ENCODE data around the gene MXD1. TPM values are rescaled to one million over a fixed set of nuclear protein-coding genes. Genes with fewer than 3 reads are reported as not detected.

The MXD1 gene
- total RNA-seq, 1 donor from 2014 or later: 10.1 TPM

DNA sequence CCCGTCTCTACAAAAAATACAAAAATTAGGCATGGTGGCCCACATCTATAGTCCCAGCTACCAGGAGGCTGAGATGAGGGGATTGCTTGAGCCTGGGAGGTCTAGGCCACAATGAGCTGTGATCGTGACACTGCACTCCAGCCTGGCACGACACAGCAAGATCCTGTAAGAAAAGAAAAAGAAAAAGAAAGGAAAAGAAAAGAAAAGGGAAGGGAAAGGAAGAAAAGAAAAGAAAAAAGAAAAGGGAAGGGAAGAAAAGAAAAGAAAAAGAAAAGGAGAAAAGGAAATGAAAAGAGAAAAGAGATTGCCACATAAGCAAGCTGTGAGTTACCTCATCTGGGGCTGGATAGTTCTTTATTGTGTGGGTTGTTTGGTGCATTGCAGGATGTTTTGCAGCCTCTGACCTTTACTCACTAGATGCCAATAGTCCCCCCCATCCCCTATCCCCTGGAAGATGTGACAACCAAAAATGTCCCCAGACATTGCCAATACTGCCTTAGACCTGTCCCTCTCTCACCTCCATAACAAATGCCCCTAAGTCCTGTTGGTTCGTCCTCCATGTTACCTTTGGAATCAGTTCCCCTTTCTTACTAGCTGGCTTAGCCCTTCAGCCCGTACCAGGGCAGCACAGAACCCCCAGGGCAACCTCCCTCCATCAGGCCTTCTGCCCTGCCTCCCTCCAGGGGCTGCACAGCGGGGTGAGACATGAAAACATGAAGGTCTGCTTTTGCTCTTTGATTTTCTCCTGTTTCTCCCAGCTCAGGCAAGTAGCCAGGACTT, 37.6 kb downstream of the MXD1 start:
- no peak for DNase-seq (ENCODE audit: low spot score)

DNA sequence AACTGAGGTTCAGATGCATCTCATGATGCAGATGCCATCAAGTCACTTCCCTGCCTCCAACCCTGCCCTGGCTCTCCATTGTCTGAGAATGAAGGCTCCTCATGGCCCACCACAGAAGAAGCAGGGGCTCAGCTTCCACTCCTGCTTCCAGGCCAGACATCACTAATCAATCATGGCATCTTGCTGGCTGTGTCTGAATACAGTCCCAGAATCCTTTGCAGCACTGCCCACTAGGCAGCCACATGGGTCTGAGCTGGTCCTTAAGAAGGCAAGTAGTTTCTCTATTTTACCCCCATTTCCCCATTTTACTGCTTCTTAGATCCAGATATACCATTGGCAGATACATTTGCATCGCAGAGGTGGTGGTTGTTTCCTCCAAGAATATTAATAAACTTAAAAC, 39.2 kb downstream of the MXD1 start:
- no peak for DNase-seq (ENCODE audit: low spot score)

DNA sequence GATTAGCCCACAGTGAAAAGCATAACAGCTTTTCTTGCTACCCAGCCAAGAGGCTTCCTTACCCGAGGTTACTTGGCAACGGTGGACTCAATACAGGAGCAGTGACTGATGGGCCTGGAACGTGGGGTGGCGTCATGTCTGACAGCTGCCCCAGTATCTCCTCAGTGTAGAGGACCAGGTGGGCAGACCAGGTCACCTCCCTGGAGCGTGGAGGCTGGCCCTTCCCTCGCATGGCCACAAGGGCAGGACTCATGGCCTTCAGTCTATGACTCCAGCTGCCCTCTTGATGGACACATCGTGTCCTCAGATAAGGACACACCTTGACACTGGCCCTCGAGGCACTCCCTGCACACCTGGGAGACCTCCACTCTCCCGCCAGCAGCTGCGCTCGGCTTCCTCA, 40.1 kb downstream of the MXD1 start:
- no peak for DNase-seq (ENCODE audit: low spot score)

DNA sequence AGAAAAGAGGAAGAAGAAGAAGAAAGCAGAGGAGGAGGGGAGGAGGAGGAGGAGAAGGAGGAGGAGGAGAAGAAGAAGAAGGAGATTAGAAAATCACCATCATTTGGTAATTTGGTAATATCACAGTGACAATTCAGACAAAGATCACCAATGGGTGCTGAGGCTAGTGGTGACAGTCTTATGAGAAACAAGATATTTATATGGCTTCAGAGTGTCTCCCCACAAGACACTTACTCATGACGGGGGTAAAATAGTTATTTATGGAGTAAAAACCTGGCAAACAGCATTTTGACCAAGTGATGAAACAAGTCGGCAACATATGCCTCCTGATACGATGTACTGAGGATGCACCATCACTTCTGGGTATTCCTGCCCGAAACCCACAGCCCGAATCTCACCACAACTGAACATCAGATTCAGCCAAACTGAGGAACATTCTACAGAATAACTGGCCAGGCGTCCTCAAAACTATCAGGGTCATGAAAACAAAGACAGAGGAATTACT, 41.6 kb downstream of the MXD1 start:
- DNase-seq (ENCODE audit: low spot score): no peak

DNA sequence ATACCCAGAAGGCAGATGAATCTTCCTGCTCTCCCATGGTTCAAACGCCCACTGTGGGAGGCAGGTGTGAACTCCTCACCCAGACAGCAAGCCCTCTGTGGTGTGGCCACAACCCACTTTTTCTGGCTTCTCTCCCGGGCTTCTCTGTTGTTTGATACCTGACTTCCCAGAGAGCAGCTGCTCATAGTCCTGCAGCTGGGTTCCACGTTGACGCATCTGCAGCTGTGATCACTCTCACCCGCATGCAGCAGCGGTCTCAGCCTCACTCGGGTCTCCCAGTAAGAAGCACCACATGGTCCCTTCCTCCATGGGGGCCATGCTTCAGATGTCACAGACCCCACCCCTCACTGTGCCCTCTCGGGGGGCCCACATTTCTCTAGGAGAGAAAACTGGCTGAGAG, 43.1 kb downstream of the MXD1 start:
- no peak for DNase-seq (ENCODE audit: low spot score)

DNA sequence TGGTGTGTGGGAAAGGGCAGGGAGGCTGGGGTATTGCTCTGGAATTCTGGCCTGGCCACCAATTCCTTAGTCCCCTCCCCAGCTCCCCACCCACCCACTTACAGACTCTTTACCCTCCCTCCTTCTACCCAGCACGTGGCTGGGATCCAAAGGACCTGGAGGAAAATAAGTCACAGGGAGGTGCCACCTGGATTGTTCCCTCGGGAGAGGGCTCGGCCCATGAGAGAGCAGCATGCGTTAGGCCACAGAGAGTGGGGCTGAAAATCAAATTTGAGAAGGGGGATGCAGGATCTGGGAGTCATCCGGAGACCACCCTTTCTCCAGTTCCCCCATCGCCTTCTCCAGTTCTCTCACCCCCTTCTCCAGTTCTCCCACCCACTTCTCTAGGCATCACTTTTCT, 43.6 kb downstream of the MXD1 start:
- no peak for DNase-seq (ENCODE audit: low spot score)

DNA sequence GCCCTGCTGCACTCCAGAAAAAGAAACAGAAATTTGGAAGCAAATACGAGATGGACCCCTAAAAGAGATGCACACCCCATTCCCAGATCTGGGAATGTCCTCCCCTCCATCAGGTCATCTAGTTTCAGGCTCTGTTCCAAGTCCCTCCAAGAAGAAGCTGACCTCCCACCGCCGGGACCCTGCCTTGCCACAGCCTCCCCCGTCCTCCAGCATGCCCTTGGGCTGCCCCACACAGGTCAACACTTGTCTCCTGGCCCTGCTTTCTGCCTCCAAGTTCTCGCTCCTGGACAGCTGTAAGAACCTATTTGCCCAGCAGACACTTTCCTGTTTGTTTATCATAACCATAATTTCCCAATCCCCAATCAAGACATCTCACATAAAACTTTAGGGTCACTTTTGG, 44.5 kb downstream of the MXD1 start:
- no peak for DNase-seq (ENCODE audit: low spot score)

DNA sequence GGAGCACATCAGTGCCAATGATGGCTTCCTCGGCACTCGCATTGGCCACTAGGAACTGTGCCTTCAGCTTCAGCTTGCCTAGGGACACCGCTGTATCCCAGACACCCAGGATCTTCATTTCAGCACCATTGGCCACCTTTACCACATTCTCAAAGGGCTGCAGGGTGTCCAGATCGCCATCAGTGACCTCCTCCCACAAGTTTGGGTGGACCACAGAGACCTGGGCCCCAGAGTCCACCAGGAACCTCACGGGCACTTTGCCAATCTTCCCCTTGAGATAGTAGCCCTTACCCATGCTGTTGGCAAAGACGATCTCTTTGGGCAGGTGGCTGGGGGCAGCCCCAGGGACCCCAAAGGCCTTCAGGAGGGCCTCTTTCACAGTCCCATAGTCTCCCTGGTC, 45.9 kb downstream of the MXD1 start:
- DNase-seq (ENCODE audit: low spot score): no peak

DNA sequence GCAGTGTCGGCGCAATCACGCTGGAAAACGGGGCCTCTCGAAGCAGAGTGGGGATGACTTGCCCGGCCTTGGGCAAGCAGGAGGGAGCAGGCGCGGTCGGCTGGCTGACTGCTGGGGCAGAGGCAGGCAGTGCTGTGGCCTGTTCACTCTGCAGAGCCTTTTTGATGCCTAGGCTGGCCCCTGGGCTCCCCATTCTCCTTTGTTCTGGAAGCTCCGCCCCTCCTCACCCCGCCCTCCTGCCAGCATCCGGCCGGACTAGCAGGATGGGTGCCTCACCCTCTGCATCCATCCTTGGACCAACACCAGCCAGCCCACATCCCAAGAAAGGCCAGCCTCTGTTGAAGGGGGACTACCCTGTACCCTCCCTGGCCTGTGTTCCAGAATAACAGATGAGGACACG, 46.6 kb downstream of the MXD1 start, which contains the start of gene ASPRV1:
Gene ASPRV1, minus strand, starts transcription at position 136 of the 400 bp plus-strand sequence. CDS start 195 bp downstream, outside the sequence.
- DNase-seq (ENCODE audit: low spot score): no peak

DNA sequence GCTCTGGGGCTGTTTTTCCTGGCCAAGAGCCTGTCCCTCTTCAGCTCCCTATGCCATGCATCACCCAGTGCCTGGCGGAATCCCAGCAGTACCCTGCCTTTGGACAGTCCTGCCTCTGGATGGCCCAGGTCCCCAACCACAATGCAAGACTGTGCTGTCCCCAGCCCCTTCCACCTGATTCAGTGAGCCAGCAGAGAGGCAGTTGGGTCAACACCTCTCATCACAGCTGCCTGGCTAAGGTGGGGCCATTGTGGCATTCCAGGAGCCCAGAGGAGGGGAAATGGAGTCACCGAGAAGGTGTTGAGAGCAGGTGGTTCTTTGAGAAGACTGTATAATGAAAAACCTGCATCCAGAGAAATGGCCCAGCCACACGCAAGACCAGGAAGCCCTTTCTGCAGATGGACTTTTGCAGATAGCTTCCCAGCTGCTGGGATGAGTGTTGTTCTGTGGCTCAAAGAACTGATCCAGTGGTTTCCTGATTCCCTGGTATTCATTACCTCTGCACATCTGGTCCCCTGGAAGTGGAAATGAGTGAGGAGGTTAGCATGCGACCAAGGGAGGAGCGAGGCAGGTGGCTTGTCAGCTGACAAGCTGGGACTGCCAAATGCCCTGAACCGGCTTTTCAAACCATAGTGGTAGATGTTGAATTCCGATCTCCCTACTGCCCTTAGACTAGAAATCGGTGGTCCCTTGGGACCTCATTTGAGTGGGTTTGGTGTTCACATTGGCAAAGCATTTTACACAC, 48.2 kb downstream of the MXD1 start:
- no peak for DNase-seq (ENCODE audit: low spot score)

DNA sequence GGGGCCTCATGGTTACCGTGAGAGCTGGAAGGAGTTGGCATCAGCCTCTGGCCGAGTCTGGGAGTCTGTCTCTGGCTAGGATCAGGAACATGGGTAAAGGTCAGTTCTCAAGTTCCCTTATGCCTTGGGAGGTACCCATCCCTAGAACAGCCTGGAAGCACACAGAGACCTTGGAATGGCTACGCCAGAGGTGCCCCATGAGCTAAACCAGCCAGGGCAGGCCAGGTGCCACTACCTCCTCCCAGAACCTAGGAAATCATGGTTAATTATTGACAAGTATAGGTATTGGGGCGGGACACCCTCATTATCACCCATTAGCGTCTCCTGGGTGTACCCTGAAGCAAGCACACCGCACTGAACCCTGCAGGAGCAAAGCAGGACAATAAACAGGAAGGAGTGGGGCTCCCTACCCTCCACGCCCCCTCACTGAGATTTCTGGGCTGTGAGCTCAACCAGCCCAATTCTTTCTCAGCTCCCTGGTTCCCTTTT, 49.5 kb downstream of the MXD1 start:
- DNase-seq (ENCODE audit: low spot score): no peak

DNA sequence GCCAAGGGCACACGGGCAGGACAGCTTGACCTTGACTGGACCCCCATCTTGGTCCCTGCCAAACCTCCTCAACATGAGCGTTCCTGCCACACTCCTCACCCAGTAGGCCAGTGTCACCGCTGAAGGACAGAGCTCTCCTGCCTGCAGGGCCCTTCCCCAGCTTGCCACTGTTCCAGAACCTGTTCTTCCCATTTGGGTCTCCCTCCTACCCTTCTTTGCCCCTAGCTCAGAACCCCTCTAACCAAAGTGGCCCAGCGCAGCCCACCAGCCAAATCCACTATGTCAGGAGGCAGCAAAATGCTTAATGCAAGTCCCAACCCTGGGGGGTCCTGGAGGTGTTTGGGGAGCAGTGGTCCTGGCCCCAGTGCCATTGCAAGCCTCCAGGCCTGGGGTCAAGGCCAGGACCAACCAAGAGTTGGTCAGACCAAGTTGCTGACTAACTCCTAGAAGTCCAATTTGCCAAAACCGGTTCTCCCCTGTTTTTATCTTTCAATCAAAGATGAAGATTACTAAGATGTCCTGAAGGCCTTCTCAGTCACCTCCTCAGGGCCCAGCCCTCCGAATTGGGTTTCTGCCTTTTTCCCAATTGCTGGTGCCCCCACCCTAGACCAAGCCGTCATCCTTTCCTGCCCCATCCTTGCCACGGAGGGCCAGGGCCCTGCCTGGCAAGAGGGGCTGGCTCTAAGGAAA, 51.0 kb downstream of the MXD1 start:
- no peak for DNase-seq (ENCODE audit: low spot score)

DNA sequence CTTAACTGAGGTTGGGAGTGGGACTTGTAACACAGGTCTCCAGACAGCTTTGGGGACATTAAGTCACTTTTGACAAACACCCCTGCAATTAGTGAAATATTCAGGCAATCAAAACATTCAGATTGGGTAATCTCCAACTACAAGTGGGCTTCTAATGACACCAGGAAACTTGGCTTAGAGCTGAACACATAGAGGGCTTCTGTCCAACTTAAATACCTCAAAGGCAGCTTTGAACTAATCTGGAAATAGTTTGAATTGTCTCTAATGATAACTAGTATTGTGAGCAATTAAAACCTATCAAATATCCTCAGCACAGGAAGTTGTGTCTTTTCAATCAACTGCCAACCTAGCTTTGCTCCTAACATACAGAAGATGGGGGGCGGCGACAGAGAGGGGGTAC, 51.6 kb downstream of the MXD1 start:
- DNase-seq (ENCODE audit: low spot score): no peak

DNA sequence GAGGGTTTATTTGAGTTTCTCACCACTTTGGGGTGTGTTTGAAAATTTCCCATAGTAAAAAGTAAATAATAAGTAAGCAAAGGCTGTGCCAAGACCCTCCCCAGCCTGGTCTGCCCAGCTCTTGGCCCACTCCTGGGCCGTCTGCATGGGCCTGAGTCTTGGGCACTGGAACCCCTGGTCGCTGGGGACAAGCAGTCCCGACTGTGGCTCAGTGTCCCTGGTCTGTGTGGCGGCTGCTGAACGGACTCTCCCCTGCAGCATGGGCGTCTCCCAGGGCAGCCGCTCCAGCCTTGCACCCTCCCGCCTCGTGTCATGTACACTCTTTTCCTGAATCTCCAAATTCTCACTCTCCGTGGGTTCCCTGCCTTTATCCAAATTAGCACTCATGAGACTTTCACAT, 53.7 kb downstream of the MXD1 start:
- DNase-seq (ENCODE audit: low spot score): no peak

DNA sequence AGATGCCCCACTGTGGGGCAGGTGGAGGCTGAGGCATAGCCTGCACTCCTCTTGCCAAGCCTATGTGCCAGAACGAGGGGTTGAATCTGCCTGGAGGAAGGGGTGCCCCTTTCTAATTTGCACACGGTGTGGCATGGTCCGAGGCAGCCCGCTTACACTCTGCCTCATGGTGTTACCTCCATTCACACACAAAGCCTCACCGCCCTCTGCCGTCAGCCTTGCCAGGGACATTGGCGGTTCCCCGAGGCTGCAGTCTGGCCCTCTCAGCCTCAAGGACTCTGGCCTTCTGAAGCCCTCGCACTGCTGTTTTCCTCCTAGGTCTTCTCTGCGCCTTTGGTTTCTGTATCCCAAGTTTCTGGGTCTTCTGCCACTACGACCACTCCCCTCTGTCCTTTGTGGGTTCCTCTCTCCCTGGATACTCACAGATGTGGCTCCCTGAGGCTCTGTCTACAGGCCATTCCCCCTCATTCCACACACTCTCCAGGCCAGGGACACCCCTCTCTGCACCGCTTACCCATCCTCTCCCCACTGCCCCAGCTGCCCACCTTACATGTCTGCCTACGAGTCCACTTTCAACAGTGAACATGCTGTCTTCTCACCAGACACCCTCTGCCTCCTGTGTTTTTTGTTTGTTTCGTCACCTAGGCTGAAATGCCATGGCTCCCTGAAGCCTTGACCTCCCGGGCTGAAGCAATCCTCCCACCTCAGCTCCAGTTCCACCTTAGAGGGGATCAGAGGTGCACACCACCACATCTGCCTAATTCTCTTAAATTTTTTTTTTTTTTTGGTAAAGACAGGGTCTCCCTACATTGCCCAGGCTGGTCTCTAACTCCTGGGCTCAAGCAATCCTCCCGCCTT, 54.4 kb downstream of the MXD1 start:
- no peak for DNase-seq (ENCODE audit: low spot score)

DNA sequence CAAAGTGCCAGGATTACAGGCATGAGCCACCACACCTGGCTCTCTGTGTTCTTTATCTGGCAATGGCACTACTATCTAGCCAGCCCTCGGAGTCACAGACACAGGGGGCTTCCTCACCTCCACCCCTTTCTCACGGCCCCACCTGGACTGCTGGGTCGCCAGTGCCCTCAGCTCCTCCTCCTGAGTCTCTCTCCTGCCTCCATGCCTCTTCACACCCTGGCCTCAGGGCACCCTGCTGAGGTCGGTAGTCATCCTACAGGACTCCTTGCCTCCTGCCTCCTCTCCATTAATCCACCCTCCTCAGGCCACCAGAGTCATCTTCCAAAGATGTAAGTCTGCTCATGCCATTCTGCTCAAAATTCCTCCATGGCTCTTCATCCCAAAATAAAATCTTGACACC, 55.1 kb downstream of the MXD1 start:
- DNase-seq (ENCODE audit: low spot score): no peak

DNA sequence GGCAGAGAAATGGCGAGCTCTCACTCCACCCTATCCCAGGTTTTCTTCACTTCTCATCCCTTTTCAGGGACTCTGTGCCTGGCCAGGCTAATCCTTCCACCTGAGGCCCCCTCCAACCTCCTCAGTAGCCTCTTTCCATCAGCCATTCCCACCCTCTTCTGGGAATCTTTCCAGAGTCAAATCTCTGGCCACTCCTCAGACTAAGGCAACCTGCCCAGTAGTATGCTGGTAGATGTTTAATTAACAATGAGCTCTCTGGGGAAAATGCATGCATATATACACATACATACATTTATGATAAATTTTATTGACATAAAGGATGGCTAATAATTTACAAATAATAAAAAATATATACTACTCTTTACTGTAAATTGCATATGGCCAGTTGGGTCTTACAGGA, 57.9 kb downstream of the MXD1 start:
- DNase-seq (ENCODE audit: low spot score): peak; percentile 23

DNA sequence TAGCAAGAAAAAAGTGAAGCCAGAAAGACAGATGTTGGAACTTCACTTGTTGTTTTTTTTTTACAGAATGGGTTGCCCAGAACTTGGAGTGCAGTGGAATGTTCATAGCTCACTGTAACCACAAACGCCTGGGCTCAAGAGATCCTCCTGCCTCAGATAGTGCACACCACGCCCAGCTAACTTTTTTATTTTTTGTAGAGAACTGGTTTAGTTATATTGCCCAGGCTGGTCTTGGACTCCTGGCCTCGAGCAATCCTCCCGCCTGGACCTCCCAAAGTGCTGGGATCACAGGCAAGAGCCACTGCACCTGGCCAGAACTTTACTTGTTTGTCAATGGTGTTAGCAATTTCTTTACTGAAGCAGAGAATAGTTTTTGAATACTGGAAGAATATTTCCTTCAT, 58.4 kb downstream of the MXD1 start:
- peak; percentile 73 for DNase-seq (ENCODE audit: low spot score)

DNA sequence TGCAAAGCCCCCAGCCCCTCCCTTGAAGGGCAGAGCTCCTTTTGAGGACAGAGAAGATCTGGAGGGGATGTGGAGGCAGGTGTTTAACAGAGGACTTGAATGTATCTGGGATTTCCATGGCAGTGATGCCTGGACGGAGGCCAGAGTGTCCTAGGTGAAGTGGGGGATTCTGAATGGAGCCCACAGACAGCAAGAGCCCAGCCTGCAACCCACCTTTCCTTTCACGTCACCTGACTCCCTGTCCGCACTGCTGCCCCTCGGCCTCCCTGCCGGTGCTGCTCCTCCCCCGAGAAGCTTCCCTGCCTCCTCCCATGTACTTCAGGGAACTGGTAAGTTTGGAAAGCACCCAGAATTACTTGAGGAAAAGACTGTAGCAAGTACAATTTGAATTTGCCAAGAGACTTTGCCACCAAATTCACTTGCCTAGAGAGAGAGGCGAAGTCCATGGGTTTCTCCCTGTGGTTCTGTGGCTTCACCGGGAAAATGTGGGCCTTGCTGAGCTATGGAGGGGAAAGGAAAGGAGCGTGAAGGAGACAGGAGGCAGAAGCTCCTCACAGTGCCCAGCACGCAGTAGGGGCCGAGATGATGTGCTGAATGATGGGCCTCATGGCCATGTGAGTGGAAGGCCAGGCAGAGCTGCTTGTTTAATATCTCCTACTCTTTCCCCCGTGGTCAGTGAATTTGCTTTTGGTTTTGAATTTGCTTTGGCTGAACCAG, 60.4 kb downstream of the MXD1 start:
- no peak for DNase-seq (ENCODE audit: low spot score)

DNA sequence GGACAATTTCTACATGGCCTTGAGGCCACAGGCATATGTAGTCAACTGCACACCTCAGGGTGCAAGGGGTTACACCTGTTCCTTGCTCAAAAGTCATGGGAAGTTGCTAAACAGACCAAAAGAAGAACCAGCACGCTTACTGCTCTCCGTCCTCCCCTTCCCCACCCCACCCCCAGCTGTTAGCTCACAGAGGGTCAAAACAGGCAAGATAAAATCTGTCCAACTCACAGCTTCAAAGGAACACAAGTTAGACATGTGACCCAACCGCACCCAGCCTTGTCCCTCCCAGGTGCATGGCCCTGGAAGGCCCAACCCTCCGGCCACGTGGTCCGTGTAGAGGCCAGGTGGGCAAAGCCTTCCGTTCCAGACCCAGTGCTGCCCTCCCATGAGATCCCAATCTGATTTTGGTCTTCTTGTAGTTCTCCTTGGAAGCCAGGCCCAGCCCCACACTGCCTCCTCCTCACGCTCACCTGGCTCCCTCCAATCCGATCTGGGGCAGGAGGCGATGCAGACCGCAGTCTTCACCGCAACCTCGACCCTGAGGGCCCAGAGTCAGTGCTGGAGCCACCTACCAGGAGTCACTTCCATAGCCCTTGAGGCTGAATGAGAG, 61.0 kb downstream of the MXD1 start:
- no peak for DNase-seq (ENCODE audit: low spot score)
